K562 (cell line): ENCODE measurements around the gene NUP210. TPM values are rescaled to one million over a fixed set of nuclear protein-coding genes. Genes with fewer than 3 reads are reported as not detected.

ENCODE experiments used
- HMGN3 ChIP-seq: IDR thresholded peaks from 2 replicates; pipeline ENCODE4 v1.6.1; 2011; ENCODE audit warnings: borderline replicate concordance, low read depth, mild to moderate bottlenecking, mixed read lengths, low read length; ENCODE audit not compliant: insufficient read length; ENCODE audit errors: extremely low read depth
- MTF1 ChIP-seq: fragments of 250-450 bp; sonication (Bioruptor Pico); IDR thresholded peaks from 2 replicates; pipeline ENCODE4 v1.9.0; 2021; ENCODE audit warnings: moderate library complexity, mild to moderate bottlenecking, inconsistent platforms, borderline replicate concordance
- PHF20 ChIP-seq: fragments of 450-650 bp; IDR thresholded peaks from 2 replicates; pipeline ENCODE4 v1.6.1; 2018; ENCODE audit not compliant: partially characterized antibody
- PRPF4 ChIP-seq: fragments of 200-400 bp; formaldehyde crosslinking; IDR thresholded peaks from one replicate; pipeline ENCODE4 v1.6.1; 2017; ENCODE audit warnings: low read length, low read depth, mild to moderate bottlenecking; ENCODE audit not compliant: insufficient read depth, poor library complexity, severe bottlenecking
- SMAD2 ChIP-seq: fragments of 150-350 bp; IDR thresholded peaks from 2 replicates; pipeline ENCODE4 v1.6.1; 2014; ENCODE audit warnings: low read depth, mild to moderate bottlenecking, low read length
- STAT5B ChIP-seq: fragments of 250-450 bp; sonication (Bioruptor Pico); IDR thresholded peaks from 2 replicates; pipeline ENCODE4 v1.8.0; 2021; ENCODE audit warnings: mild to moderate bottlenecking, inconsistent platforms
- TCF7L2 ChIP-seq: fragments of 150-350 bp; IDR thresholded peaks from 2 replicates; pipeline ENCODE4 v1.6.1; 2016; ENCODE audit warnings: low read depth, mild to moderate bottlenecking, low read length, moderate library complexity
- XRCC3 ChIP-seq: fragments of 450-650 bp; IDR thresholded peaks from 2 replicates; pipeline ENCODE4 v1.6.1; 2017; ENCODE audit warnings: mild to moderate bottlenecking, moderate library complexity
- ZNF184 ChIP-seq: sonication (generic); formaldehyde crosslinking; IDR thresholded peaks from 2 replicates; pipeline ENCODE4 v1.5.0; 2020; ENCODE audit warnings: missing genetic modification reagents
- polyA plus RNA-seq, 8 experiments: library from polyadenylated mRNA; depleted of rRNA in 4 of 8; stranded (reverse) in 5 of 8; unstranded in 3 of 8; fragments of >200 nt; fragmentation: Nextera tagmentation in 2 of 8; fragmentation: Illumina TruSeq in 1 of 8; extraction: Ambion mirVana in 2 of 8; extraction: Trizol in 1 of 8; gene quantifications; 2 replicates each; pipeline versions ENCODE4 v1.2.1 to v1.2.3, GENCODE V29; 2011 to 2014; ENCODE audit warnings: inconsistent platforms in 1 of 8, missing spikeins in 1 of 8
- total RNA-seq, 7 experiments: library from RNA; depleted of rRNA in 6 of 7; stranded (reverse); fragments of >200 nt in 6 of 7; fragmentation: Illumina TruSeq in 2 of 7; extraction: Trizol in 2 of 7; gene quantifications; 2 replicates each; pipeline versions ENCODE4 v1.2.1 to v1.2.3, GENCODE V29; 2011 to 2021; ENCODE audit warnings: low replicate concordance in 1 of 7
- TF ChIP-seq, protein P1 (sequence below): fragments of 450-650 bp; IDR thresholded peaks from one replicate; pipeline ENCODE4 v1.6.1; 2018; ENCODE audit warnings: mild to moderate bottlenecking, moderate library complexity; ENCODE audit not compliant: partially characterized antibody
- TF ChIP-seq, protein P2 (sequence below): fragments of 200-800 bp; sonication (Bioruptor generic); IDR thresholded peaks from 2 replicates; pipeline ENCODE4 v1.6.1; 2016; ENCODE audit warnings: missing genetic modification characterization, missing compliant biosample characterization
- TF ChIP-seq, protein P3 (sequence below): sonication (generic); formaldehyde crosslinking; IDR thresholded peaks from 2 replicates; pipeline ENCODE4 v1.8.0; 2023; ENCODE audit warnings: missing genetic modification reagents, mild to moderate bottlenecking, borderline replicate concordance
- TF ChIP-seq, protein P4 (sequence below): IDR thresholded peaks from 2 replicates; pipeline ENCODE4 v1.6.1; 2014; ENCODE audit warnings: antibody characterized with exemption

Gene NUP210
- total and polyA plus RNA-seq, 9 of the 15 experiments (the other 6 are each of a cell fraction or from before 2014, with no cell fraction given): 1.2 to 138 (median 44.0) TPM

DNA sequence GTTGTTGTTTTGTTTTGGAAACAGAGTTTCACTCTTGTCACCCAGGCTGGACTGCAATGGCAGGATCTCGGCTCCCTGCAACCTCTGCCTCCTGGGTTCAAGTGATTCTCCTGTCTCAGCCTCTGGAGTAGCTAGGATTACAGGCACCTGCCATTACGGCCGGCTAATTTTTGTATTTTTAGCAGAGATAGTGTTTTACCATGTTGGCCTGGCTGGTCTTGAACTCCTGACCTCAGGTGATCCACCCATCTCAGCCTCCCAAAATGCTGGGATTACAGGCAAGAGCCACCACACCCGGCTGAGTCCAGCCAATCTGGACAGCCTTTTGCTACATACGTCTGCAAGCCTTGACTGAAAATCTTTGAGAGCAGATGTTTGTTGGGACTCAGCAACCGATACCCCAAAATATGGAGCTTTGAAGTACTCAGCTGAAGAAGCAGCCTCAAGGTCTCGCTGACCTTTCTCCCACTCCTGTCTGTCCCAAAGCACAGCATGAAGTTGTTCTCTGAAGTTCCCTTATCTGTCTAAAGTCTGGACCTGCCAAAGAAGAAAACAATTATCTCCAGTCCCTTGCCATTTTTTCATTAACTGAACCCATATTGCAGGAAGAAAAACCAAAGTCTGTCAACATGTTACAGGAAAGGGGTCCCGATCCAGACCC lies 9.6 kb upstream of the NUP210 start (continued):
- TF ChIP-seq MTF1 (CRISPR knock-in tag) (no peak), TCF7L2 (no peak), STAT5B (no peak), PRPF4 (no peak), PHF20 (no peak), XRCC3 (no peak), HMGN3 (no peak), SMAD2 (no peak), ZNF184 (no peak)
- TF ChIP-seq, protein P1, sequence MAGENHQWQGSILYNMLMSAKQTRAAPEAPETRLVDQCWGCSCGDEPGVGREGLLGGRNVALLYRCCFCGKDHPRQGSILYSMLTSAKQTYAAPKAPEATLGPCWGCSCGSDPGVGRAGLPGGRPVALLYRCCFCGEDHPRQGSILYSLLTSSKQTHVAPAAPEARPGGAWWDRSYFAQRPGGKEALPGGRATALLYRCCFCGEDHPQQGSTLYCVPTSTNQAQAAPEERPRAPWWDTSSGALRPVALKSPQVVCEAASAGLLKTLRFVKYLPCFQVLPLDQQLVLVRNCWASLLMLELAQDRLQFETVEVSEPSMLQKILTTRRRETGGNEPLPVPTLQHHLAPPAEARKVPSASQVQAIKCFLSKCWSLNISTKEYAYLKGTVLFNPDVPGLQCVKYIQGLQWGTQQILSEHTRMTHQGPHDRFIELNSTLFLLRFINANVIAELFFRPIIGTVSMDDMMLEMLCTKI: no peak
- TF ChIP-seq, protein P2, sequence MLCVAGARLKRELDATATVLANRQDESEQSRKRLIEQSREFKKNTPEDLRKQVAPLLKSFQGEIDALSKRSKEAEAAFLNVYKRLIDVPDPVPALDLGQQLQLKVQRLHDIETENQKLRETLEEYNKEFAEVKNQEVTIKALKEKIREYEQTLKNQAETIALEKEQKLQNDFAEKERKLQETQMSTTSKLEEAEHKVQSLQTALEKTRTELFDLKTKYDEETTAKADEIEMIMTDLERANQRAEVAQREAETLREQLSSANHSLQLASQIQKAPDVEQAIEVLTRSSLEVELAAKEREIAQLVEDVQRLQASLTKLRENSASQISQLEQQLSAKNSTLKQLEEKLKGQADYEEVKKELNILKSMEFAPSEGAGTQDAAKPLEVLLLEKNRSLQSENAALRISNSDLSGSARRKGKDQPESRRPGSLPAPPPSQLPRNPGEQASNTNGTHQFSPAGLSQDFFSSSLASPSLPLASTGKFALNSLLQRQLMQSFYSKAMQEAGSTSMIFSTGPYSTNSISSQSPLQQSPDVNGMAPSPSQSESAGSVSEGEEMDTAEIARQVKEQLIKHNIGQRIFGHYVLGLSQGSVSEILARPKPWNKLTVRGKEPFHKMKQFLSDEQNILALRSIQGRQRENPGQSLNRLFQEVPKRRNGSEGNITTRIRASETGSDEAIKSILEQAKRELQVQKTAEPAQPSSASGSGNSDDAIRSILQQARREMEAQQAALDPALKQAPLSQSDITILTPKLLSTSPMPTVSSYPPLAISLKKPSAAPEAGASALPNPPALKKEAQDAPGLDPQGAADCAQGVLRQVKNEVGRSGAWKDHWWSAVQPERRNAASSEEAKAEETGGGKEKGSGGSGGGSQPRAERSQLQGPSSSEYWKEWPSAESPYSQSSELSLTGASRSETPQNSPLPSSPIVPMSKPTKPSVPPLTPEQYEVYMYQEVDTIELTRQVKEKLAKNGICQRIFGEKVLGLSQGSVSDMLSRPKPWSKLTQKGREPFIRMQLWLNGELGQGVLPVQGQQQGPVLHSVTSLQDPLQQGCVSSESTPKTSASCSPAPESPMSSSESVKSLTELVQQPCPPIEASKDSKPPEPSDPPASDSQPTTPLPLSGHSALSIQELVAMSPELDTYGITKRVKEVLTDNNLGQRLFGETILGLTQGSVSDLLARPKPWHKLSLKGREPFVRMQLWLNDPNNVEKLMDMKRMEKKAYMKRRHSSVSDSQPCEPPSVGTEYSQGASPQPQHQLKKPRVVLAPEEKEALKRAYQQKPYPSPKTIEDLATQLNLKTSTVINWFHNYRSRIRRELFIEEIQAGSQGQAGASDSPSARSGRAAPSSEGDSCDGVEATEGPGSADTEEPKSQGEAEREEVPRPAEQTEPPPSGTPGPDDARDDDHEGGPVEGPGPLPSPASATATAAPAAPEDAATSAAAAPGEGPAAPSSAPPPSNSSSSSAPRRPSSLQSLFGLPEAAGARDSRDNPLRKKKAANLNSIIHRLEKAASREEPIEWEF (CRISPR knock-in tag): no peak
- TF ChIP-seq, protein P3, sequence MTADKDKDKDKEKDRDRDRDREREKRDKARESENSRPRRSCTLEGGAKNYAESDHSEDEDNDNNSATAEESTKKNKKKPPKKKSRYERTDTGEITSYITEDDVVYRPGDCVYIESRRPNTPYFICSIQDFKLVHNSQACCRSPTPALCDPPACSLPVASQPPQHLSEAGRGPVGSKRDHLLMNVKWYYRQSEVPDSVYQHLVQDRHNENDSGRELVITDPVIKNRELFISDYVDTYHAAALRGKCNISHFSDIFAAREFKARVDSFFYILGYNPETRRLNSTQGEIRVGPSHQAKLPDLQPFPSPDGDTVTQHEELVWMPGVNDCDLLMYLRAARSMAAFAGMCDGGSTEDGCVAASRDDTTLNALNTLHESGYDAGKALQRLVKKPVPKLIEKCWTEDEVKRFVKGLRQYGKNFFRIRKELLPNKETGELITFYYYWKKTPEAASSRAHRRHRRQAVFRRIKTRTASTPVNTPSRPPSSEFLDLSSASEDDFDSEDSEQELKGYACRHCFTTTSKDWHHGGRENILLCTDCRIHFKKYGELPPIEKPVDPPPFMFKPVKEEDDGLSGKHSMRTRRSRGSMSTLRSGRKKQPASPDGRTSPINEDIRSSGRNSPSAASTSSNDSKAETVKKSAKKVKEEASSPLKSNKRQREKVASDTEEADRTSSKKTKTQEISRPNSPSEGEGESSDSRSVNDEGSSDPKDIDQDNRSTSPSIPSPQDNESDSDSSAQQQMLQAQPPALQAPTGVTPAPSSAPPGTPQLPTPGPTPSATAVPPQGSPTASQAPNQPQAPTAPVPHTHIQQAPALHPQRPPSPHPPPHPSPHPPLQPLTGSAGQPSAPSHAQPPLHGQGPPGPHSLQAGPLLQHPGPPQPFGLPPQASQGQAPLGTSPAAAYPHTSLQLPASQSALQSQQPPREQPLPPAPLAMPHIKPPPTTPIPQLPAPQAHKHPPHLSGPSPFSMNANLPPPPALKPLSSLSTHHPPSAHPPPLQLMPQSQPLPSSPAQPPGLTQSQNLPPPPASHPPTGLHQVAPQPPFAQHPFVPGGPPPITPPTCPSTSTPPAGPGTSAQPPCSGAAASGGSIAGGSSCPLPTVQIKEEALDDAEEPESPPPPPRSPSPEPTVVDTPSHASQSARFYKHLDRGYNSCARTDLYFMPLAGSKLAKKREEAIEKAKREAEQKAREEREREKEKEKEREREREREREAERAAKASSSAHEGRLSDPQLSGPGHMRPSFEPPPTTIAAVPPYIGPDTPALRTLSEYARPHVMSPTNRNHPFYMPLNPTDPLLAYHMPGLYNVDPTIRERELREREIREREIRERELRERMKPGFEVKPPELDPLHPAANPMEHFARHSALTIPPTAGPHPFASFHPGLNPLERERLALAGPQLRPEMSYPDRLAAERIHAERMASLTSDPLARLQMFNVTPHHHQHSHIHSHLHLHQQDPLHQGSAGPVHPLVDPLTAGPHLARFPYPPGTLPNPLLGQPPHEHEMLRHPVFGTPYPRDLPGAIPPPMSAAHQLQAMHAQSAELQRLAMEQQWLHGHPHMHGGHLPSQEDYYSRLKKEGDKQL: no peak
- TF ChIP-seq, protein P4, sequence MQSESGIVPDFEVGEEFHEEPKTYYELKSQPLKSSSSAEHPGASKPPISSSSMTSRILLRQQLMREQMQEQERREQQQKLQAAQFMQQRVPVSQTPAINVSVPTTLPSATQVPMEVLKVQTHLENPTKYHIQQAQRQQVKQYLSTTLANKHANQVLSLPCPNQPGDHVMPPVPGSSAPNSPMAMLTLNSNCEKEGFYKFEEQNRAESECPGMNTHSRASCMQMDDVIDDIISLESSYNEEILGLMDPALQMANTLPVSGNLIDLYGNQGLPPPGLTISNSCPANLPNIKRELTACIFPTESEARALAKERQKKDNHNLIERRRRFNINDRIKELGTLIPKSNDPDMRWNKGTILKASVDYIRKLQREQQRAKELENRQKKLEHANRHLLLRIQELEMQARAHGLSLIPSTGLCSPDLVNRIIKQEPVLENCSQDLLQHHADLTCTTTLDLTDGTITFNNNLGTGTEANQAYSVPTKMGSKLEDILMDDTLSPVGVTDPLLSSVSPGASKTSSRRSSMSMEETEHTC: no peak
